Measurements from ENCODE around the gene SEPSECS.

The SEPSECS gene

DNA sequence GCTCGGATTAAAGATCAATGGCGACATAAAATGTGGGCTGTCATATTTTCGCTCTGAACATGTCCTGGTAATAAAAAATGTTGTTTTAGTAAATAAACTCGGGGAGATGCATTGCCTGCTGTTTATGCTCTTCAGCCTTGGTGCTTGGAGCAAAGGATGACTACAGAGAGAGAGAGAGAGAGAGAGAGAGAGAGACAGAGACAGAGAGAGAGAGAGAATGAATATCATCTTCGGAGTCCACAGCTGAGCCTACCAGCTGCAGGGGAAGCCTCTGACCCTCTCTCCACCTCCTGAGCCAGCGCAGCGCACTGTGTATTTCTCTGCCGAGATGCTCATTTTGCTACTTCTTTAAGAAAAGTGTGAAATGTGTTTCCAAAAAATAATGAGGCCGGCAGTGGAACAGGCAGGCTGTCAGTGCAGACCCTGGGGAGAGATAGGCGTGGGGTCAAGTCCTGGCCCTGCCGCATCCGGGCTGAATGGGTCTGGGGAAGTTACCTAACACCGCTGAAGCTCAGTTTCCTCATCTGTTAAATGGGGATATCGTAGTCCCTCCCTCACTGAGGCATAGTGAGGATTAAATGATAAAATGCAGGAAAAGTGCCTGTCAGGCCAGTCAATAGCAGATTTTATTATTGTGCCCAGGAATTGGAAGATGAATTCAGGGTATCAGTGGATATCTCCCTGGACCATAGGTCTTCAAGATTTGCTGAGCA, 71.0 kb downstream of the SEPSECS start:
- no peak for TF ChIP-seq USF1 (IDR thresholded peaks at IDR 0.05)
- TF ChIP-seq NFIC (IDR thresholded peaks at IDR 0.05), result no peak
- no peak for TF ChIP-seq CEBPB (IDR thresholded peaks at IDR 0.05)
- no peak for TF ChIP-seq RAD21 (IDR thresholded peaks at IDR 0.05; ENCODE audit: low read depth)

DNA sequence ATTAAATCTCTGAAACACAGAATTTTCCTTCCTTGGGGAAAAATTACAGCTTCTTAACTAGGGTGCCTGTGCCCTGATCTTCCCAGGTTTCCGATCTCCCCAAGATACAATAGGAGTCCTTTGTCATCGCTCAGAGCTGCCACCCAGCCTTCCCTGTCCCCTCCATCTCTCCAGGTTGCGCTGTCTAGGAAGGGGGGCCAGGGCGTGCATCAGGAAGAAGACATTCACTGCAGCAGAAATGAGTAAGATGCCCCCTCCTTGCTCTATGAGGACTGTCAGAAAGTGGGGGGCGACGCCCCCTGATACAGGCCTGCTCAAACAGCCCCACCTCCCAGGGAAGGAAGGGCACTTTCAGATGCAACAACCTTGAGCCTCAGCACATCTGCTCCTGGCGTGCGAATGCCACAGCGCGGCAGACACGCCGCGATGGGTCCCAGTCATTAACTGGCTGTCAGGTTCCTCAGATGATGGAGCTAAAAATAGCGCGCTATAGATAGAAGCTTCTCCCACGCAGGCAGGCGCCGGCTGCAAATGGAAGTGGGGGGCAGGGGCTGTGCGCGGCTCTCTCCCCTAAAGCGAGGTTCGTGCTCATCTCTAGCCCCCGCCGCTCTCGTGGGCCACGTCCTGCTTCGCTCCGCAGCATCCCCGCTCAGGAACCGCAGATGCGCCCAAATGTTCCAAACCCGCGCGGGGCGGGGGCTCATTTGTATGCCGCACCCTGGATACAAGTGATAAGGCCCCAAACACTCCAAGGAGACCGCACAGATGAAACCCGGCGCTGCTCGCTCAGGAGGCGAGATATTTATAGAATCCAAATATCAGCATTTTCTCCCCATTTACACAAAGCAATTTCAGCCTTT, 71.9 kb downstream of the SEPSECS start:
- no peak for TF ChIP-seq ZBTB7A (IDR thresholded peaks at IDR 0.05; ENCODE audit: low read depth)
- TF ChIP-seq TEAD4 (IDR thresholded peaks at IDR 0.05), result no peak
- TF ChIP-seq YY1 (IDR thresholded peaks at IDR 0.05; ENCODE audit: low read depth), result no peak
- TF ChIP-seq, protein P1, sequence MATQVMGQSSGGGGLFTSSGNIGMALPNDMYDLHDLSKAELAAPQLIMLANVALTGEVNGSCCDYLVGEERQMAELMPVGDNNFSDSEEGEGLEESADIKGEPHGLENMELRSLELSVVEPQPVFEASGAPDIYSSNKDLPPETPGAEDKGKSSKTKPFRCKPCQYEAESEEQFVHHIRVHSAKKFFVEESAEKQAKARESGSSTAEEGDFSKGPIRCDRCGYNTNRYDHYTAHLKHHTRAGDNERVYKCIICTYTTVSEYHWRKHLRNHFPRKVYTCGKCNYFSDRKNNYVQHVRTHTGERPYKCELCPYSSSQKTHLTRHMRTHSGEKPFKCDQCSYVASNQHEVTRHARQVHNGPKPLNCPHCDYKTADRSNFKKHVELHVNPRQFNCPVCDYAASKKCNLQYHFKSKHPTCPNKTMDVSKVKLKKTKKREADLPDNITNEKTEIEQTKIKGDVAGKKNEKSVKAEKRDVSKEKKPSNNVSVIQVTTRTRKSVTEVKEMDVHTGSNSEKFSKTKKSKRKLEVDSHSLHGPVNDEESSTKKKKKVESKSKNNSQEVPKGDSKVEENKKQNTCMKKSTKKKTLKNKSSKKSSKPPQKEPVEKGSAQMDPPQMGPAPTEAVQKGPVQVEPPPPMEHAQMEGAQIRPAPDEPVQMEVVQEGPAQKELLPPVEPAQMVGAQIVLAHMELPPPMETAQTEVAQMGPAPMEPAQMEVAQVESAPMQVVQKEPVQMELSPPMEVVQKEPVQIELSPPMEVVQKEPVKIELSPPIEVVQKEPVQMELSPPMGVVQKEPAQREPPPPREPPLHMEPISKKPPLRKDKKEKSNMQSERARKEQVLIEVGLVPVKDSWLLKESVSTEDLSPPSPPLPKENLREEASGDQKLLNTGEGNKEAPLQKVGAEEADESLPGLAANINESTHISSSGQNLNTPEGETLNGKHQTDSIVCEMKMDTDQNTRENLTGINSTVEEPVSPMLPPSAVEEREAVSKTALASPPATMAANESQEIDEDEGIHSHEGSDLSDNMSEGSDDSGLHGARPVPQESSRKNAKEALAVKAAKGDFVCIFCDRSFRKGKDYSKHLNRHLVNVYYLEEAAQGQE (IDR thresholded peaks at IDR 0.05; ENCODE audit: low read depth), result no peak
- TF ChIP-seq MAX (IDR thresholded peaks at IDR 0.05), result no peak
- no peak for TF ChIP-seq CEBPB (IDR thresholded peaks at IDR 0.05)
- no peak for TF ChIP-seq EP300 (IDR thresholded peaks at IDR 0.05; ENCODE audit: borderline replicate concordance)
- no peak for TF ChIP-seq FOXM1 (IDR thresholded peaks at IDR 0.05; ENCODE audit: borderline replicate concordance, low read depth)
- no peak for TF ChIP-seq NFIC (IDR thresholded peaks at IDR 0.05)
- TF ChIP-seq EGR1 (IDR thresholded peaks at IDR 0.05), result no peak

DNA sequence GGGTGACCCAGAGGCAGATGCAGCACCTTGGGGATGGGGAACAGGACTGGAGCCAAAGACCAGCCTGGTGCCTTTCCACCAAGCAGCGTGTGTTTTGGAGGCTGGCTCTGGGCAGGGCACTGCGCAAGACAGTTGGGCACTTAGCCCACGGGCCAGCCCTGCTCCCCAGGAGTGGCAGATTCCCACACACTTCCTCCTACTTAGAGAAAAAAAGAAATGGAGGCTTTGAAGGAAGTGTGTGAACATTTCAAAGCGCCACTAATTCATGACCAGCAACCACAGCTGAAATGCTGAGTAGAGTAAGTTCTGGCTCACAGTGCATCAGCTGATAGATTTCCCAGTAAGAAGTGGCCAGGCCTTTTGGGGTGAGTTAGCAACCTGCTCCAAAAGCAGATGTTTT, 74.6 kb downstream of the SEPSECS start:
- no peak for TF ChIP-seq NFIC (IDR thresholded peaks at IDR 0.05)
- TF ChIP-seq, protein P1 (IDR thresholded peaks at IDR 0.05; ENCODE audit: low read depth), result no peak
- no peak for TF ChIP-seq EGR1 (IDR thresholded peaks at IDR 0.05)
- TF ChIP-seq TCF12 (IDR thresholded peaks at IDR 0.05; ENCODE audit: low read depth), result no peak
- no peak for TF ChIP-seq ZBTB7A (IDR thresholded peaks at IDR 0.05; ENCODE audit: low read depth)
- no peak for TF ChIP-seq TEAD4 (IDR thresholded peaks at IDR 0.05)
- no peak for TF ChIP-seq TAF1 (IDR thresholded peaks at IDR 0.05; ENCODE audit: low read depth)
- no peak for TF ChIP-seq FOXM1 (IDR thresholded peaks at IDR 0.05; ENCODE audit: borderline replicate concordance, low read depth)
- no peak for TF ChIP-seq USF1 (IDR thresholded peaks at IDR 0.05)
- no peak for TF ChIP-seq CREB1 (IDR thresholded peaks at IDR 0.05; ENCODE audit: low read depth)
- TF ChIP-seq EP300 (IDR thresholded peaks at IDR 0.05; ENCODE audit: borderline replicate concordance), result no peak
- no peak for TF ChIP-seq MAX (IDR thresholded peaks at IDR 0.05)
- no peak for TF ChIP-seq RAD21 (IDR thresholded peaks at IDR 0.05; ENCODE audit: low read depth)
- TF ChIP-seq YY1 (IDR thresholded peaks at IDR 0.05; ENCODE audit: low read depth), result no peak
- TF ChIP-seq CEBPB (IDR thresholded peaks at IDR 0.05), result no peak

GRCh38 chr4:25081866-25082471, 78.3 kb downstream of the SEPSECS start:
- TF ChIP-seq CREB1 (IDR thresholded peaks at IDR 0.05; ENCODE audit: low read depth) (no peak), TEAD4 (IDR thresholded peaks at IDR 0.05) (no peak), YY1 (IDR thresholded peaks at IDR 0.05; ENCODE audit: low read depth) (no peak), CEBPB (IDR thresholded peaks at IDR 0.05) (no peak), RAD21 (IDR thresholded peaks at IDR 0.05; ENCODE audit: low read depth) (no peak), EGR1 (IDR thresholded peaks at IDR 0.05) (no peak), USF1 (IDR thresholded peaks at IDR 0.05) (no peak), MAX (IDR thresholded peaks at IDR 0.05) (no peak)

DNA sequence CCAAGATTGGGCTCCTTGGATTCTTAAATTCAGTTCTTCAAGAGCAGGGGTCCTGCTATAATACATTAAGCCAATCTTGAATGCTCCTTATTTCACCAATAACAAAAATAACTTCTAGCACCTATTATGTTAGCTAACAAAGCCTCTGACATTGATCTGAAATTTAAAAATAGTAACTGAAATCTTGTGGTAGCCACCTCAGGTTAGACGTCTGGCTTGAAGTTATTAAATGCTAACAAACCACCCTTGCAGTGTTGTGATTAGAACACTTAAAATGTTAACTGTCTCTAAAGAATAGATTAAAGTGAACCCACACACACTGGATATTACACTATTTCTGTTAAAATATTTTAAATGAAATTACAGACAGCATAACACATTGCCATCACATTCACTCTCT, 79.7 kb downstream of the SEPSECS start:
- no peak for TF ChIP-seq EP300 (IDR thresholded peaks at IDR 0.05; ENCODE audit: borderline replicate concordance)
- no peak for TF ChIP-seq TEAD4 (IDR thresholded peaks at IDR 0.05)
